HCT116 (cell line): ENCODE measurements around the gene MXD3. TPM values are rescaled to one million over a fixed set of nuclear protein-coding genes. Genes with fewer than 3 reads are reported as not detected.

Experiments
- ATAC-seq: fragments of 200-7000 bp; cut with Tn5 transposase; 2 replicates; pipeline ENCODE4 v1.9.1; 2020; ENCODE audit warnings: mild to moderate bottlenecking, moderate library complexity
- BruUV-seq: library from RNA; stranded (reverse); fragments of 400-500 nt; replicated peaks from 2 replicates; lab custom pipeline; 2021; lab: Mats Ljungman, UMichigan
- CTCF ChIA-PET: fragments of 300-600 bp; sonication (Branson Sonifier 250); formaldehyde crosslinking; loops from one replicate; lab custom pipeline; 2021; ENCODE audit warnings: antibody characterized with exemption; lab: Charles Lee
- POLR2A ChIA-PET: fragments of 300-600, 350-600 bp; sonication (Branson Sonifier 250); formaldehyde crosslinking; loops from one replicate; lab custom pipeline; 2021; ENCODE audit warnings: antibody characterized with exemption; lab: Charles Lee
- RAD21 ChIA-PET, 2 experiments: fragments of 300-600 bp; sonication (Branson Sonifier 250); formaldehyde crosslinking; loops; one replicate each; lab custom pipeline; 2023; ENCODE audit warnings: low total read pairs in 2 of 2; ENCODE audit not compliant: uncharacterized antibody in 2 of 2, unreplicated experiment in 2 of 2, low non-redundant PET in 1 of 2; lab: Charles Lee
- DNase-seq: peaks from one replicate; pipeline ENCODE4 v3.0.0-alpha.2; 2010; ENCODE audit warnings: low read depth, low spot score
- H2AFZ ChIP-seq: fragments of 200-600 bp; shearing (Covaris generic), sonication (generic); 2 replicates; pipeline ENCODE4 v1.6.1; 2017; ENCODE audit warnings: low read depth, mixed run types, mixed read lengths, antibody characterized with exemption, low read length; ENCODE audit not compliant: poor library complexity, severe bottlenecking
- H3K27ac ChIP-seq: 2 replicates; pipeline ENCODE4 v1.5.1; 2012; ENCODE audit warnings: low read depth, low read length
- H3K27me3 ChIP-seq: fragments of 200-600 bp; sonication (generic); 2 replicates; pipeline ENCODE4 v1.6.1; 2016; ENCODE audit warnings: mixed run types, low read length, mixed read lengths; ENCODE audit not compliant: insufficient read depth
- H3K36me3 ChIP-seq, 2 experiments: fragments of 200-500 bp in 1 of 2; fragments of 200-600 bp in 1 of 2; sonication (Bioruptor generic) in 1 of 2; sonication (generic) in 1 of 2; 2 replicates each; pipeline versions ENCODE4 v1.5.1 to v1.6.1; 2014 to 2016; ENCODE audit warnings: low read length in 2 of 2, inconsistent platforms in 1 of 2, mixed read lengths in 1 of 2, mixed run types in 1 of 2; ENCODE audit not compliant: insufficient read depth in 2 of 2, control insufficient read depth in 1 of 2
- H3K4me1 ChIP-seq, 2 experiments: fragments of 200-600 bp in 1 of 2; sonication (generic) in 1 of 2; 2 replicates each; pipeline versions ENCODE4 v1.5.1 to v1.6.1; 2012 to 2017; ENCODE audit warnings: low read length in 2 of 2, inconsistent platforms in 1 of 2, mild to moderate bottlenecking in 1 of 2, mixed read lengths in 1 of 2, mixed run types in 1 of 2, moderate library complexity in 1 of 2; ENCODE audit not compliant: insufficient read depth in 2 of 2, control insufficient read depth in 1 of 2
- H3K4me2 ChIP-seq: fragments of 200-600 bp; sonication (generic); 2 replicates; pipeline ENCODE4 v1.6.1; 2017; ENCODE audit warnings: mixed run types, low read length, mixed read lengths
- H3K4me3 ChIP-seq, 2 experiments: fragments of 200-600 bp in 1 of 2; sonication (generic) in 1 of 2; replicated peaks in 1 of 2; 2 replicates each; pipeline ENCODE4 v1.5.1; 2011 to 2016; ENCODE audit warnings: low read length in 2 of 2, control low read depth in 1 of 2, low read depth in 1 of 2, mild to moderate bottlenecking in 1 of 2, mixed read lengths in 1 of 2, mixed run types in 1 of 2
- H3K79me2 ChIP-seq: fragments of 200-600 bp; sonication (generic); 2 replicates; pipeline ENCODE4 v1.6.1; 2017; ENCODE audit warnings: mild to moderate bottlenecking, mixed run types, low read length, moderate library complexity, mixed read lengths; ENCODE audit not compliant: insufficient read depth
- H3K9ac ChIP-seq: fragments of 200-600 bp; sonication (generic); 2 replicates; pipeline ENCODE4 v1.6.1; 2016; ENCODE audit warnings: low read length, mixed read lengths
- H3K9me2 ChIP-seq: fragments of 200-600 bp; sonication (generic), shearing (Covaris generic); 2 replicates; pipeline ENCODE4 v1.6.1; 2017; ENCODE audit warnings: mixed run types, mild to moderate bottlenecking, moderate library complexity; ENCODE audit not compliant: insufficient read depth
- H3K9me3 ChIP-seq, 2 experiments: fragments of 200-500 bp in 1 of 2; fragments of 200-600 bp in 1 of 2; sonication (Bioruptor generic) in 1 of 2; sonication (generic) in 1 of 2; 2 replicates each; pipeline ENCODE4 v1.6.1; 2014 to 2017; ENCODE audit warnings: low read length in 2 of 2, mixed read lengths in 2 of 2, inconsistent platforms in 1 of 2, low read depth in 1 of 2, mild to moderate bottlenecking in 1 of 2, mixed run types in 1 of 2, moderate library complexity in 1 of 2; ENCODE audit not compliant: control insufficient read depth in 1 of 2, insufficient read depth in 1 of 2
- H4K20me1 ChIP-seq: fragments of 200-600 bp; sonication (generic), shearing (Covaris generic); 2 replicates; pipeline ENCODE4 v1.6.1; 2017; ENCODE audit warnings: mixed run types, mild to moderate bottlenecking, moderate library complexity; ENCODE audit not compliant: insufficient read depth
- ATF3 ChIP-seq: IDR thresholded peaks from 2 replicates; pipeline ENCODE4 v1.6.1; 2012
- CEBPB ChIP-seq: IDR thresholded peaks from 2 replicates; pipeline ENCODE4 v1.6.1; 2012; ENCODE audit warnings: low read depth
- EGR1 ChIP-seq: IDR thresholded peaks from 2 replicates; pipeline ENCODE4 v1.6.1; 2012; ENCODE audit warnings: low read depth
- ELF1 ChIP-seq: IDR thresholded peaks from 2 replicates; pipeline ENCODE4 v1.6.1; 2012; ENCODE audit warnings: low read depth, borderline replicate concordance
- JUND ChIP-seq: IDR thresholded peaks from 2 replicates; pipeline ENCODE4 v1.6.1; 2012
- MAX ChIP-seq: IDR thresholded peaks from 2 replicates; pipeline ENCODE4 v1.6.1; 2012
- POLR2A ChIP-seq: IDR thresholded peaks from 2 replicates; pipeline ENCODE4 v1.7.0; 2011; ENCODE audit warnings: borderline replicate concordance; ENCODE audit not compliant: insufficient read depth, insufficient read length; ENCODE audit errors: extremely low read depth
- POLR2AphosphoS5 ChIP-seq: IDR thresholded peaks from 2 replicates; pipeline ENCODE4 v1.6.1; 2011; ENCODE audit warnings: mild to moderate bottlenecking, low read depth, low read length, moderate library complexity
- RAD21 ChIP-seq: IDR thresholded peaks from 2 replicates; pipeline ENCODE4 v1.6.1; 2012; ENCODE audit warnings: low read depth, mild to moderate bottlenecking
- REST ChIP-seq: IDR thresholded peaks from 2 replicates; pipeline ENCODE4 v1.6.1; 2012; ENCODE audit warnings: low read depth
- SIN3A ChIP-seq: IDR thresholded peaks from 2 replicates; pipeline ENCODE4 v1.6.1; 2012; ENCODE audit warnings: low read depth
- SP1 ChIP-seq: IDR thresholded peaks from 2 replicates; pipeline ENCODE4 v1.6.1; 2012; ENCODE audit warnings: low read depth
- SRF ChIP-seq: IDR thresholded peaks from 2 replicates; pipeline ENCODE4 v1.6.1; 2012; ENCODE audit warnings: low read depth
- TCF7L2 ChIP-seq: IDR thresholded peaks from 2 replicates; pipeline ENCODE4 v1.7.0; 2011; ENCODE audit warnings: borderline replicate concordance, inconsistent platforms; ENCODE audit not compliant: insufficient read depth, insufficient read length; ENCODE audit errors: extremely low read depth
- YY1 ChIP-seq: IDR thresholded peaks from 2 replicates; pipeline ENCODE4 v1.6.1; 2011; ENCODE audit warnings: low read length, low read depth, moderate library complexity, mild to moderate bottlenecking; ENCODE audit not compliant: insufficient replicate concordance; ENCODE audit errors: extremely low read depth
- ZFX ChIP-seq: fragments of 450-650 bp; IDR thresholded peaks from 2 replicates; pipeline ENCODE4 v1.6.1; 2017
- ZNF274 ChIP-seq: fragments of 200-500 bp; sonication (Bioruptor generic); IDR thresholded peaks from 2 replicates; pipeline ENCODE4 v1.6.1; 2014; ENCODE audit warnings: mild to moderate bottlenecking, low read depth, low read length, inconsistent platforms
- intact Hi-C: fragments of 100-400 bp; cut with micrococcal nuclease; formaldehyde crosslinking; loops from 2 replicates; pipeline ENCODE4 v1.10.0; 2022
- total RNA-seq: library from RNA; stranded (reverse); gene quantifications from one replicate; pipeline ENCODE4 v1.2.1, GENCODE V29; 2021; ENCODE audit not compliant: unreplicated experiment
- TF ChIP-seq, protein P1 (sequence below), 3 experiments: fragments of 200-600 bp in 1 of 3; sonication (generic) in 1 of 3; IDR thresholded peaks in 2 of 3; conservative IDR thresholded peaks in 1 of 3; 2 replicates each; pipeline ENCODE4 v1.5.1; 2012 to 2017; ENCODE audit warnings: low read depth in 2 of 3, low read length in 2 of 3, antibody characterized with exemption in 1 of 3, borderline replicate concordance in 1 of 3, control low read depth in 1 of 3, mild to moderate bottlenecking in 1 of 3, mixed read lengths in 1 of 3, mixed run types in 1 of 3, moderate library complexity in 1 of 3; ENCODE audit not compliant: insufficient read depth in 1 of 3
- TF ChIP-seq, protein P2 (sequence below): IDR thresholded peaks from 2 replicates; pipeline ENCODE4 v1.6.1; 2011; ENCODE audit warnings: mild to moderate bottlenecking, low read length, moderate library complexity; ENCODE audit not compliant: insufficient replicate concordance; ENCODE audit errors: extremely low read depth

MXD3 gene
- total RNA-seq, 1 experiment from 2014 or later: 37.6 TPM

DNA sequence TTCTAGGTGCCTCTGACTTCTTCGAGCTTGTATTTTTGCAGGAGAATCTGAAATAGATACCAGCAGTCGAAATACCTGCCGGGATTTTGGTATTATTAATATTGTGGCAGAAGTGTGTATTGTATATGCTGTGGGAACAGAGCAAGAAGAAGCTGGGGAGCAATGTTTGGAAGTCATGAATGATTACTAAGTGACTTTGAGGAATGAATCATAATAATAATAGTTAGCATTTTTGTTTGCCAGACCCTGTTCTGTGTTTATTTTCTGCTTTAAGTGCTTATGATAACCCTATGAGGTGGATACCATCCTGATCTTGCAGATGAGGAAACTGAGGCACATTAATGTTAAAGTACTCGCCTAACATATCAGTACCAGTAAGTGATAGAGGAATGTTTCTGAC lies 40.6 kb downstream of the MXD3 start (continued):
- TF ChIP-seq ATF3 (no peak), SP1 (no peak), ZNF274 (no peak), YY1 (no peak)

- H3K4me2 ChIP-seq: no peak overlapping the region
- intact Hi-C loops: loop anchor here (5.0 kb wide), 1 partner anchor 33 kb away; no protein-coding TSS in a partner anchor
- no peak overlapping the region for H2AFZ ChIP-seq
- H3K4me1 ChIP-seq: no peaks in the 10 kb centered on the region
- POLR2A ChIA-PET: no interaction called here
- no TSS peak for BruUV-seq
- H3K4me3 ChIP-seq: no peak overlapping the region
- H3K9ac ChIP-seq: no peak overlapping the region
- RAD21 ChIA-PET: no interaction called here
- no peaks in the 10 kb centered on the region for H3K27me3 ChIP-seq
- no peak overlapping the region for H3K27ac ChIP-seq
- H3K79me2 ChIP-seq: no peaks in the 10 kb centered on the region
- no peaks in the 10 kb centered on the region for H4K20me1 ChIP-seq
- no peaks in the 10 kb centered on the region for H3K9me2 ChIP-seq
- ATAC-seq (no peak), DNase-seq (no peak)
- CTCF ChIA-PET: no interaction called here
- no peak for TF ChIP-seq POLR2AphosphoS5
- no peak for TF ChIP-seq MAX
- TF ChIP-seq, protein P1, sequence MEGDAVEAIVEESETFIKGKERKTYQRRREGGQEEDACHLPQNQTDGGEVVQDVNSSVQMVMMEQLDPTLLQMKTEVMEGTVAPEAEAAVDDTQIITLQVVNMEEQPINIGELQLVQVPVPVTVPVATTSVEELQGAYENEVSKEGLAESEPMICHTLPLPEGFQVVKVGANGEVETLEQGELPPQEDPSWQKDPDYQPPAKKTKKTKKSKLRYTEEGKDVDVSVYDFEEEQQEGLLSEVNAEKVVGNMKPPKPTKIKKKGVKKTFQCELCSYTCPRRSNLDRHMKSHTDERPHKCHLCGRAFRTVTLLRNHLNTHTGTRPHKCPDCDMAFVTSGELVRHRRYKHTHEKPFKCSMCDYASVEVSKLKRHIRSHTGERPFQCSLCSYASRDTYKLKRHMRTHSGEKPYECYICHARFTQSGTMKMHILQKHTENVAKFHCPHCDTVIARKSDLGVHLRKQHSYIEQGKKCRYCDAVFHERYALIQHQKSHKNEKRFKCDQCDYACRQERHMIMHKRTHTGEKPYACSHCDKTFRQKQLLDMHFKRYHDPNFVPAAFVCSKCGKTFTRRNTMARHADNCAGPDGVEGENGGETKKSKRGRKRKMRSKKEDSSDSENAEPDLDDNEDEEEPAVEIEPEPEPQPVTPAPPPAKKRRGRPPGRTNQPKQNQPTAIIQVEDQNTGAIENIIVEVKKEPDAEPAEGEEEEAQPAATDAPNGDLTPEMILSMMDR (IDR thresholded peaks at IDR 0.05 in 2 of 3, conservative IDR thresholded peaks at IDR 0.05 in 1 of 3; ENCODE audit: borderline replicate concordance in 1 of 3, insufficient read depth in 1 of 3, low read depth in 2 of 3, low read length in 2 of 3): no peak
- no peak for TF ChIP-seq REST
- no peak for TF ChIP-seq SRF
- TF ChIP-seq TCF7L2: no peak
- TF ChIP-seq ZNF274: no peak
- TF ChIP-seq ZFX: no peak
- TF ChIP-seq RAD21: no peak
- no peak for TF ChIP-seq ELF1
- no peak for TF ChIP-seq YY1
- TF ChIP-seq POLR2A: no peak
- no peak for TF ChIP-seq CEBPB
- TF ChIP-seq, protein P2, sequence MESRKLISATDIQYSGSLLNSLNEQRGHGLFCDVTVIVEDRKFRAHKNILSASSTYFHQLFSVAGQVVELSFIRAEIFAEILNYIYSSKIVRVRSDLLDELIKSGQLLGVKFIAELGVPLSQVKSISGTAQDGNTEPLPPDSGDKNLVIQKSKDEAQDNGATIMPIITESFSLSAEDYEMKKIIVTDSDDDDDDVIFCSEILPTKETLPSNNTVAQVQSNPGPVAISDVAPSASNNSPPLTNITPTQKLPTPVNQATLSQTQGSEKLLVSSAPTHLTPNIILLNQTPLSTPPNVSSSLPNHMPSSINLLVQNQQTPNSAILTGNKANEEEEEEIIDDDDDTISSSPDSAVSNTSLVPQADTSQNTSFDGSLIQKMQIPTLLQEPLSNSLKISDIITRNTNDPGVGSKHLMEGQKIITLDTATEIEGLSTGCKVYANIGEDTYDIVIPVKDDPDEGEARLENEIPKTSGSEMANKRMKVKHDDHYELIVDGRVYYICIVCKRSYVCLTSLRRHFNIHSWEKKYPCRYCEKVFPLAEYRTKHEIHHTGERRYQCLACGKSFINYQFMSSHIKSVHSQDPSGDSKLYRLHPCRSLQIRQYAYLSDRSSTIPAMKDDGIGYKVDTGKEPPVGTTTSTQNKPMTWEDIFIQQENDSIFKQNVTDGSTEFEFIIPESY: no peak
- TF ChIP-seq SIN3A: no peak
- TF ChIP-seq EGR1: no peak
- no peak for TF ChIP-seq JUND
- H3K9me3 ChIP-seq: no peaks in the 10 kb centered on the region
- H3K36me3 ChIP-seq: peaks cover 14 to 21% of the 10 kb centered on the region in 2 experiments; a peak in 3 of 4 replicates
Observed at GRCh38 chr5:177270653-177271052, 41.0 kb downstream of the MXD3 start.
